Measurements from ENCODE around the gene CBX8.

CBX8 gene

GRCh38 chr17:79748295-79749099 lies 48.4 kb downstream of the CBX8 start:
- DNase-seq: no peak

- DNase-seq: no peak
Observed at GRCh38 chr17:79747508-79748294, 49.2 kb downstream of the CBX8 start.

- DNase-seq: no peak
Observed at GRCh38 chr17:79746889-79747507, 49.9 kb downstream of the CBX8 start.

- no peak for DNase-seq
Observed at GRCh38 chr17:79745641-79746105, 51.2 kb downstream of the CBX8 start.

- DNase-seq: no peak
Observed at GRCh38 chr17:79743614-79744013, 53.3 kb downstream of the CBX8 start.

- DNase-seq: no peak
Observed at GRCh38 chr17:79742951-79743476, 53.9 kb downstream of the CBX8 start.

- no peak for DNase-seq
Observed at GRCh38 chr17:79742589-79742918, 54.3 kb downstream of the CBX8 start.
